SK-N-SH (cell line): Measurements from ENCODE around the gene JCHAIN.

ENCODE experiments used
- GABPA ChIP-seq: IDR thresholded peaks from 2 replicates; pipeline ENCODE4 v1.4.0; 2012; ENCODE audit warnings: low read depth, mild to moderate bottlenecking
- NFIC ChIP-seq: IDR thresholded peaks from 2 replicates; pipeline ENCODE4 v1.4.0; 2012; ENCODE audit warnings: borderline replicate concordance

DNA sequence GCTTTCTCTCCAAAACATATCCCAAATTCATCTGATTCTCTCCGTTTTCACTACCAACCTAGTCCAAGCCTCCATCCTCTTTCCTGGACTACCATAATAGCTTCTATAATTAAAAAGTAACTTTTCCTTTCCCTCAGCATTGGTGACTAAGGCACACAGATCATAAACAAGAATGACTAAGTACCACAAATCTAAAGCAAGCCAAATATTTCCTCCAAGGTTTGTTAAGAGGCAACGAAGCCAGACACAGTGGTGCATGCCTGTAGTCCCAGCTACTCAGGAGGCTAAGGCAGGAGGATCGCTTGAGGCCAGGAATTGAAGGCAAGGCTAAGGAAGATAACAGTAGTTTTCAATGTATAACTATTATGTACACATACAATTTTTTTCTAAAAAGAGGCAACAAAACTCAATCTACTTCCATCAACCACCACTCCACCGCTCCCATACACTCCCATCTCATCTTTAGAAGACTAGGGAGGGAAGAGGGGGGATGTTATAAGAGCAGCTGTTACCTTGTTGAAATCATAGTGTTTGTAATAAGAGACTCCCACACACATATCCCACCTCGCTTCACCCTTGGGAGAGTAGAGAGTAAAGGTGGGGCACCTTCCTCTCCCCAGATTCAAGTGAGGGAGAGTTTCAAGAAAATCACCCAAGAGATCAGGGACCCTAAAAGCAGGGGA lies 4.2 kb upstream of the JCHAIN start:
- no peak for TF ChIP-seq NFIC
- TF ChIP-seq GABPA, result no peak
